GM19025 (cell line): Measurements from ENCODE around the gene CDO1.

ENCODE experiments used
- ATAC-seq: cut with Tn5 transposase; IDR thresholded peaks from one replicate; pipeline ENCODE4 v1.9.1; 2021; ENCODE audit warnings: mild to moderate bottlenecking, low read depth, moderate library complexity; ENCODE audit not compliant: unreplicated experiment

CDO1 gene

DNA sequence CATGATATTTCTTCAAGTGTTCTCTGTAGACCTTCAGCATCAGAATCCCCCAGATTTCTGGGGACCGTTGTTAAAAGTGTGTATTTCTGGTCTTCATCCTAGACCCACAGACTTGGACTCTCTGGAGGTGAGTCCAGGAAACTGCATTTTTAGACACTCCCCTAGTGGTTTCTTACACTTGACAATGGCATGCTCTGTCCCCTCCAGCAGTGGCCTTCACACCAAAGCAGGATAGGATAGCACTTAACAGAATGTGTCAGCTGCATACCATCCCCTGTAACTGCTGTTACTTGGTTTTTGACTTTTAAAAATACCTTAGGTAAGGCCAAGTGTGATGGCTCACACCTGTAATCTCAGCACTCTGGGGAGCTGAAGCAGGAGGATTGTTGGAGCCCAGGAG is 20.8 kb downstream of the CDO1 start:
- no peak for ATAC-seq

- ATAC-seq: no peak
These were observed 28.0 kb downstream of the CDO1 start for GRCh38 chr5:115788440-115788839.

DNA sequence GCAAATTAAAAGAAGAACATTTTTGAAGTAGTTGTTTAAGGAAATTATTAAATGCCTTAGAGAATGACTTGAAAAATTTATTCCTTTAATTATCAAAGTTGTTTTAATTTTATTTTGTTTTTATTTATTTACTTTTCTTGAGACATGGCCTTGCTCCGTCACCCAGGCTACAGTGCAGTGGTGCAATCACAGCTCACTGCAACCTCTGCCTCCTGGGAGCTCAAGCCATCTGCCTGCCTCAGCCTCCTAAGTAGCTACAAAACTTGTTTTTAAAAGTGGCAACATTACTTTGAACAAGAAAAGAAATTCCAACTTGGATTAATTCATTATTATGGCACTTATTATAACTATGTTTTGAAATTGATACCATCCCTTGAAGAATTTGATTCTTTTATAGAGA is 29.0 kb downstream of the CDO1 start:
- ATAC-seq: no peak

- no peak for ATAC-seq
These were observed 30.9 kb downstream of the CDO1 start for GRCh38 chr5:115785381-115786065.

- no peak for ATAC-seq
These were observed 38.0 kb downstream of the CDO1 start for GRCh38 chr5:115778417-115778816.

GRCh38 chr5:115776989-115777388 is 39.5 kb downstream of the CDO1 start:
- ATAC-seq: no peak

DNA sequence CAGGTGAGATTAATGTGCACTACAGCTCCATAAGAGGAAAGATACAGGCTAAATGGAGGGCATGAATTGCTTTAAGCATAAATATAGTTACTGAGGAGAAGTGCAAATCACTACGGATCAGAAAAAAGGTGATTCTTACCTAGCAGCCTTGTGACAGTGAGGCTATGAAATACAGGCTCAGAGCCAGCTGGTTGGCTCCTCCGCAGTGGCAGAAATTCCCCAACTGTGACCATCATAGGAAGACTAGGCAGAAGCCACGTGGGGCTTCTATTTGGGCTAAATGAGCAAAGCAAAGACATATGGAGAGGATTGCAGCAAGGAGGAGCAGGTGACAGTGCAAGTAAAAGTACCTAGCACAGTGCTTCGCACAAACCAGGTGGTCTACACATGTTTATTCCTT is 40.5 kb downstream of the CDO1 start:
- no peak for ATAC-seq

- no peak for ATAC-seq
These were observed 41.8 kb downstream of the CDO1 start for GRCh38 chr5:115774684-115775083.

DNA sequence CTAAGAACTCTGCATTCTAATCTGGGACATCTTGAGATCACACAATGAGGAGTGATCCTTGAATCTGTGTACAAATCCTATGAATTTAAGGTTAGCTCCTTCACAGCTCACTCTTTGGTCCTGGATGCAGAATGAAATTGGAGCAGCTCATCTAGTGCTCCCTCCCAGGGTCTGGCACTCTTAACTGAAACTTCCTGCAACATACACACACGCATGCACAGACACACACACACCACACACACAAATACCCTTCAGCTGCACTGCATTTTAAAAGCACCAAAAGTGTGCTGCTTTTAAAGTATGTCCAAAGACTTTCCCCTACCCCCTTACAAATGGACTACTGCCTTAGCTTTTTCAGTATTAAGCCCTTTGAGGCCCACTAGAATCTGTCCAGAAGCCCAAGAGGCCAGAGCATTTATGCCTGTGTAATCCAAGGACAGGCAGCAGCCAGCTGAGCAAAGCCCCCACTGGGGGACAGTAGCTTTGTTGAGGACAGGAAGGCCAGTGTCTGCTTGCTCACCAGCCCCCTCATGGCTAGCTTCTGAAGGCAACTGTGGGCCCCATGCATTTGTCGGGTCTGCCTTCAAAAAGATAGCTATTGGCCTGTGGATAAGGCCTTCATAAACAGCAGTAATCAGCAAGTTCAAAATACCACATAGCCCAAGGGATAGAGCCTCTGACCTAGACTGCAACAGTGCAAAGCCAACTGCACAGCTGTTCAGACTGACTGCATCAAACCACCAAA is 43.6 kb downstream of the CDO1 start:
- no peak for ATAC-seq

- no peak for ATAC-seq
These were observed 46.0 kb downstream of the CDO1 start for GRCh38 chr5:115770466-115770865.

- no peak for ATAC-seq
These were observed 49.0 kb downstream of the CDO1 start for GRCh38 chr5:115767424-115767823.

DNA sequence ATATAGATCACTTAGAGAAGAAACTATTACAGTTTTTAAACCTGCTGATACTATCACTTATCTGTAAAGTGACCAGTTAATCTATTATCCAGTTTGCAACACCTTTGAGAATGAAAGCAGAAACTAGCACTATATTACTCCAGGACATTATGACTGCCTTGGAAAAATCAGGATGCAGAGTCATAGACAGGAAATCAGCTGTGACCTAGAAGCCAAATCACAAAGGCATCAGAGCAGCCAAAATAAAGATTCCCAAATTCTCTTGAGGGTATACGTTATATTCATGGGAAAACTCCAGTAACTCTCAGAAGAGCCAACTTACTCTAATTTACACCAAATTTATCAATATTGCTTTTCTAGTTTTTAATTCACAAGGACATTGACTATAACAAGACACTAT is 49.9 kb downstream of the CDO1 start:
- ATAC-seq: no peak

- no peak for ATAC-seq
These were observed 58.1 kb downstream of the CDO1 start for GRCh38 chr5:115758356-115758755.

DNA sequence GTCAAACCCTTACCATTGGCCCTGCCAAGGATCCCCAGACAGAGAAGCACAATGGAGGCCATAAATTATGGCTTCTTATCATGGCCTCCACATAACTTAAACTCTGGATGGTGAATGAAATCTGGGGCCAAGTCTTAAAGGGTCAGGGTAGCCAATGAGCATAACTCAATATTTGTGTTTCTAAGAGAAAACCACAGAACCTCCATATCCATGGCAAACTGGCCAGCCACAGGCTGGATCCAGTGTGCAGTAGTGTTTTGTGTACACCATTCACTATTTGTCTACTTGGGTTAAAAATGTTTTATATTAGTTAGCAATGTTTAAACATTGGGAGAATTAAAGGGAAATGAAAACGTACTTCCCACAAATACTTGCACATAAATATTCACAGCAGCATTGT is 60.8 kb downstream of the CDO1 start:
- no peak for ATAC-seq
